ENCODE data around the gene CCT5.
"Not testable (repeated sequence)": the region's sequence is repeated elsewhere in the genome, so short reads cannot be mapped to it uniquely, and the experiment has no call there.

Gene CCT5

GRCh38 chr5:10301842-10302610, 51.9 kb downstream of the CCT5 start:
- peak; percentile 49 for DNase-seq (ENCODE audit: low spot score)

- no peak for DNase-seq (ENCODE audit: low spot score)
Observed at GRCh38 chr5:10303201-10303600, 53.1 kb downstream of the CCT5 start.

- DNase-seq (ENCODE audit: low spot score) = peak; percentile 76
Observed at GRCh38 chr5:10303699-10304170, 53.7 kb downstream of the CCT5 start.

GRCh38 chr5:10304932-10305331, 54.9 kb downstream of the CCT5 start:
- DNase-seq (ENCODE audit: low spot score) = peak; percentile 36

DNA sequence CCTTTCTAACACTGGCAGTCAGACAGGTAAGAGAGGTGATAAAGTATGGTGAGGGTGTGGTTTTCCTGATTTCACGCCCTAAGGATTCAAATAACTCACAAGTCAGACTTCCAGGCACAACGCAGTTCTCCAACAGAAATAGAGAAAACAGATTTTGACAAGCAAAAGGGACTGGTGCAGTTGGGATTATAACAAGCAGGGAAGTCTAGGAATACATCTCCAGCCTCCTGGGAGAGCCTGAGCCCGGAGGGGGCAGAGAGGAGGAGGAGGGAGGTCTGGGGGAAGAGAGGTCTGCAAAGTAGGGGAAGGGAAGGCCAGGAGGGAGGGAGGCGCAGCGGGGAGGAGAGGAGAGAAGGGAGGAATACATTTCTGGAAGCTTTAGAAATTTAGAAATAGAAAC, 56.0 kb downstream of the CCT5 start:
- DNase-seq (ENCODE audit: low spot score) = no peak

DNA sequence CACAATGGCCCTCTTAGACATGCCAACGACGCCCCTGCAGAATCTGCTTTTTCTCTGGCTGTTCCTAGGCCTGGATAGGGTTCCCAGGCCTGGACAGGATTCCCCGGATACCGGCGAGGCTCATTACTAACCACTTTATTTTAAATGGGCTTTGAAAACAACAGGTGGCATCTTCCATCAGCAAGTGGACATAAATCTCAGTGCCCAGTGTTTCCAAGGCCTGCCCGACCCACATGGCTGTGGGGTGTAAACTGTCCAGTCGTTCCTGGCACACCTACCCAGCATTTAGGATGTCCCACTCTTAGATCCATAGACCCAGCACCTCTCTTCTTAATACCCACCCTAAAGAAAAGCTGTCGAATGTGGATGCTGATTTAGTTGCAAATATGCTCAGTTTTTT, 56.7 kb downstream of the CCT5 start:
- no peak for DNase-seq (ENCODE audit: low spot score)

DNA sequence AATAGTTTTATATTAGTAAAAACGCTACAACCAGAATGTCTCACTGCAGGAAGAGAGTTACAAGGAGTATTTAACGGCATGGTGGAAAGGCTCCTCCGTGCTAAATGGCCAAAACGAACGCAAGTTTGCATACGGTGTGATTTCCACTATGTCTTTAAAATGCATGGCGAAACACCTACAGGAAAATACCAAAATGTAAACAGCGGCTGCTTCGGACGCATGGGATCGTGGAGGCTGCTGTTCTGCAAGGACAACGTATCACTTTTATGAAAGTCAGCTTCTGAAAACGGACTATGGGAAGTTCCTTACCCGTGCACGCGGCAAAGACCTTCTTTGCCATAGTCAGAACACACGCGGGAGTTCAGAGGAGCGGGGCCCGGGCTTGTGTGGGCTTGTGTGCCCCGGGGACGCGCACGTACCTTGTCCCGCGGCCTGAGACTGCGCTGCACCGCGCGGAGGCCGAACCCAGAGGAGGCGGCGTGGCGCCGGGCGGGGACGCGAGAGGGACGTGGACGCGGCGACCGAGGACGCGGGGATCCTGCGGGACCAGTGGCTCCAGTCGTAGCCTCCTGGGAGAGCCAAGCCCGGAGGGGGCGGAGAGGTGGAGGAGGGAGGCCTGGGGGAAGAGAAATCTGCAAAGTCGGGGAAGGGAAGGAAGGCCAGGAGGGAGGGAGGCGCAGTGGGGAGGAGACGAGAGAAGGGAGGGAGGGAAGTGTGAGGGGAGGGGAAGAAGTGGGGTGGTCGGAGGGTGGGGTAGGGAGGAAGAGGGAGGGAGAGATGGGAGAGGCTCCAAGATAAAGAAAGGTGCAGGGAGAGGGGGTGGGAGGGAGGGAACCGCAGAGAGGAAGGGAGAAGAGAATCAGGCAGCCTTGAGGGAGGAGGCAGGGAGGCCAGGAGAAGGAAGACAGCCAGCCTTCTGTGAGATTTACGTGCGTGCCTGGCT, 57.4 kb downstream of the CCT5 start, which contains the start of gene CMBL:
CMBL (minus strand) TSS at position 697 of the 943 bp plus-strand sequence. CDS start 17,140 bp downstream, outside the sequence.
- peak; percentile 36 for DNase-seq (ENCODE audit: low spot score)

DNA sequence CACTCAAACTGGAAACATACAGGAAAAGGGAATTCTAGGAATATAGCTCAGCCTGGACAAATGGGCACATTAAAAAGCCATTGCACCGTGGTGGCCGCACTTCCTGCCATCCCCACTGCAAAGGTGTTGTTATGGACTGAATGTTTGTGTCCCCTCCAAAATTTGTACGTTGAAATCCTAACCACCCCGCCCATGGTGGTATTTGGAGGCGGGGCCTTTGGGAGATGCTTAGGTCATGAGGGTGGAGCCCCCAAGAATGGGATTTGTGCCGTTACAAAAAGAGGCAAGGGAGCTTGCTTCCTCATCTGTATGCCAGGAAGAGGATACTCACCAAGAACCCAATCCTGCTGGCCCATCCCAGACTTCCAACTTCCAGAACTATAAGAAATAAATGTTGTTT, 58.8 kb downstream of the CCT5 start:
- DNase-seq (ENCODE audit: low spot score) = no peak

DNA sequence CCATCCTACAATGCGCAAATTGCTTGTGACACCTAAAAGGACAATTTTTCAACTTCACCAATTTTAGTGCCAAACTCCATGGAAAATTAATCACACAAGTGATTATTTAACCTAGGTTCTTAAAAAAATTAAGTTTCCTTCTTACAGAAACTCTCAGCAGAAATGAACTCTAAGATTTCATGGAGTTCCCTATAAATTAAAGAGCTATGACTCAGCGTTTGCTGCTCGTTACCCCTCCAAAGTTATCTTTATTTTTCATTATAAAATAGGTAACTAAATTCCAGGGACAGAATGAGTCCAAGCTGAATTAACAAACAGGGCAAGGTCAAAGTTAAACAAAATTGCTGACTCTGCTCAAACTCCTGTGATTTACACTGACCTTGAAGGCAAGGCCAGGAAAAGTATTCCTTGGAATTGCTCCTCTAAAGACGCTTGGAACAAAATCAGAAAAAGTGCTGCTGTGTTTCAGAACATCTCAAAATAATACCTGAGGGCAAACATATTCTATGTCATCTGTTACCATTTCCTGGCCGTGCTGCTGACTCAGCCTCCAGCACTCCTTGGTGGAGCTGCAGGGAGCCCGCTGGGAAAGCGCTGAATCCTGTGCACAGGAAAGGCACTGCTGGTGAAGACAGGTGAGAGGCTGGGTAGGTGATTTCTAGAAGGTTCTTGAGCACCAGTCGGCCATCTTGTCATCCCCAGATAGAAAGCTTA, 60.1 kb downstream of the CCT5 start:
- DNase-seq (ENCODE audit: low spot score) = no peak

DNA sequence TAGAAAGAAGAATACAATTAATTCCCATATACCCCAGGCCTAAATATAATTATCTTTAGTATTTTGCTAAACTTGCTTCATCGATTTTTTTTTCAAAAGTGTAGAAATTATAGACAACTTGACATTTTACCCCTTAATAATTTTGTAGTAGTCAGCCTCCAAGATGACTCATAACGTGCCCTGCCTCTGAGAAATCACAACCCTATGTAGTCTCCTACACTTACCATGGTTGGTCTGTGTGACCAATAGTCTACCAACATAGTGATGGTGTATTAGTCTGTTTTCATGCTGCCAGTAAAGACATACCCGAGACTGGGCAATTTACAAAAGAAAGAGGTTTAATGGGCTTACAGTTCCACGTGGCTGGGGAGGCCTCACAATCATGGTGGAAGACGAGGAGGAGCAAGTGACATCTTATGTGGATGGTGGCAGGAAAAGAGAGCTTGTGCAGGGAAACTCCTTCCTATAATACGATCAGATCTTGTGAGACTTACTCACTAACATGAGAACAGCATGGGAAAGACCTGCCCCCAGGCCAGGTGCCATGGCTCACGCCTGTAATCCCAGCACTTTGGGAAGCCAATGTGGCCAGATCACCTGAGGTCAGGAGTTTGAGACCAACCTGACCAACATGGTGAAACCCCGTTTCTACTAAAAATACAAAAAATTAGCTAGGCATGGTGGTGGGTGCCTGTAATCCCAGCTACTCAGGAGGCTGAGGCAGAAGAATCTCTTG, 60.9 kb downstream of the CCT5 start:
- DNase-seq (ENCODE audit: low spot score) = not testable (repeated sequence)

DNA sequence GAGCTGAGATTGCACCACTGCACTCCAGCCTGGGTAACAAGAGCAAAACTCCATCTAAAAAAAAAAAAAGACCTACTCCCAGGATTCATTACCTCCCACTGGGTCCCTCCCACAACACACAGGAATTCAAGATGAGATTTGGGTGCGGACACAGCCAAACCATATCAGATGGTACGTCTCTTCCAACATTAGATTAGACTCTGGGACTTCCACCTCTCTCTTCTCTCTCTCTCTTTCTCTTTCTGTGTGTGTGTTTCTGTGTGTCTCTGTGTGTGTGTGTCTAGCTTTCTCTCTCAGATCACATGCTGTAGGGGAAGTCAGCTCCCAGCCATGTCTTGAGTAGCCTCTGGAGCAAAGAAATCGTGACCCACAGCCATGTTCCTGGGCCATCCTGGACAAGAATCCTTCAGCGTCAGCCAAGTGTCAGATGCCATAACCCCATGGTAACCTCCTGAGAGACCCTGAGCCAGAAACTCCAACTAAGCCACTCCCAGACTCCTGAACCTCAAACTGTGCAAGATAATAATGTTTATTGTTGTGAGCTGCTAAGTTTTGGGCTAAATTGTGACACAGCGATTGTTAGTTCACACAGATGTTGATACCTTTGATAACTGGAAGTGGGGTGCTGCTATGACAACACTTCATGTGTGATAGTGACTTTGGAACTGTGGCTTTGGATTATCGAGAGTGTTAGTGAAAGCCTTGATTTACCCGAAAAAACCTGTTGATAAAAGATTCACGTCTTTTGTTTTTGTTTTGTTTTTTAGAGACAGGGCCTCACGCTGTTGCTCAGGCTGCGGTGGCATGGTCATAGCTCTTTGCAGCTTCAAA, 61.7 kb downstream of the CCT5 start:
- DNase-seq (ENCODE audit: low spot score) = no peak

DNA sequence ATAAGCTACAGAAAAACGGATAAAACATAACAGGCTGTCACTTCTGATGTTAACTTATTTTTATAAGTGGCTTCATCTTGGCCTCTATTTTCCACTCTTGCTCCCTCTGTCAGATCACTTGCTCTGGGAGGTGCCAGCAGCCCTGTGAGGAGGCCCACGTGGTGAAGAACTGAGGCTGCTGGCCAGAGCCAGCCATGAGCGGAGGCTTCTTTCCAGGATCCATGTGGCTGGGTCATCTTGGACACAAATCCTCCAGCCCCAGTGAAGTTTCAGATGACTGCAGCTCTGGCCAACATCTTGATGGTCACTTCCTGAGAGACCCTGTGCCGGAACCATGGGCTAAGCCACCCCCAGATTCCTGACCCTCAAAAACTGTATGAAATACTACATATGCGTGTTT, 65.1 kb downstream of the CCT5 start:
- no peak for DNase-seq (ENCODE audit: low spot score)

Measured in hematopoietic multipotent progenitor cell treated with erythropoietin and hydrocortisone succinate and interleukin-3 and kit ligand, for 15 days (in vitro differentiated cells).